T-helper 1 cell treated with Interleukin-12 subunit alpha and Interleukin-12 subunit beta and Interleukin-4 antibody, amounts not matched to agents 30 μg/mL and 1 μg/mL, for 36 hours (primary cell): ENCODE measurements around the gene BHMT2.

Experiments used
- H3K27ac Mint-ChIP-seq: one replicate; pipeline ENCODE4 v1.8.0; 2021; ENCODE audit warnings: mild to moderate bottlenecking, mixed read lengths
- H3K27me3 Mint-ChIP-seq: one replicate; pipeline ENCODE4 v1.8.0; 2021; ENCODE audit warnings: low read depth, mixed read lengths
- H3K36me3 Mint-ChIP-seq: one replicate; pipeline ENCODE4 v1.8.0; 2021; ENCODE audit warnings: low read depth, mixed read lengths
- H3K4me1 Mint-ChIP-seq: one replicate; pipeline ENCODE4 v1.8.0; 2021; ENCODE audit warnings: low read depth, mixed read lengths
- H3K4me3 Mint-ChIP-seq: one replicate; pipeline ENCODE4 v1.8.0; 2021; ENCODE audit warnings: mild to moderate bottlenecking, moderate library complexity, mixed read lengths
- H3K9me3 Mint-ChIP-seq: one replicate; pipeline ENCODE4 v1.8.0; 2021; ENCODE audit warnings: mixed read lengths

The BHMT2 gene

DNA sequence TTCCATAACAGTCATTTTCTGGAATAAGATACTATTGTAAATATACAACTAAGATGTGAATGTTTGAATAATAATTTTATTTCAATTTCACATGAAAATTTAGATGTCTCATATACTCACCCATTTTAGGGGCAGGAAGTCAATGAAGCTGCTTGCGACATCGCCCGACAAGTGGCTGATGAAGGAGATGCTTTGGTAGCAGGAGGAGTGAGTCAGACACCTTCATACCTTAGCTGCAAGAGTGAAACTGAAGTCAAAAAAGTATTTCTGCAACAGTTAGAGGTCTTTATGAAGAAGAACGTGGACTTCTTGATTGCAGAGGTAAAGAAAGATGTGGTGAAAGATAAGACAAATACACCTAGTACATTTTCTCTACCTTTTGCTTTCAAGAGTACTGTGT lies 50.7 kb downstream of the BHMT2 start:
- no peak overlapping the region for H3K4me3 Mint-ChIP-seq
- H3K36me3 Mint-ChIP-seq = no peaks in the 10 kb centered on the region
- no peaks in the 10 kb centered on the region for H3K9me3 Mint-ChIP-seq
- no peaks in the 10 kb centered on the region for H3K4me1 Mint-ChIP-seq
- peaks cover 8% of the 10 kb centered on the region for H3K27me3 Mint-ChIP-seq
- H3K27ac Mint-ChIP-seq = no peak overlapping the region

DNA sequence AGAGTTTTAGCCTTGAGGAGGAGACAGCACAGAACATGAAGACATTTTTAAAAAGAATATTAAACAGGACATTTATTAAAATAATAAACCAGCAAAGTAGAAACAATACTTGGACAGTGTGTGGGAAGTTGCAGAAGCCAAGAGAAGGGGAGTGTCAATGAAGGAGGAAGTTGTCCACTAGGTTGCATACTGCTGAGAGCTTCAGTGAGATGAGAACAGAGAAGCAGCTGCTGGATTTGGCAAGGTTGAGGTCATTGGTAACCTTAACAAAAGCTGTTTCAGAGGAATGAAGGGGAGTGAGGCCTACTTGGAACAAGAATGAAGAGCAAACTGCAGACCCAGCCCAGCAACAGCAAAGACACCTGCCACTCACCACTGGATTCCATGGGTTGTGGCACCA lies 53.4 kb downstream of the BHMT2 start:
- no peak overlapping the region for H3K4me3 Mint-ChIP-seq
- H3K27ac Mint-ChIP-seq = no peak overlapping the region
- H3K27me3 Mint-ChIP-seq = peaks cover 3% of the 10 kb centered on the region
- H3K9me3 Mint-ChIP-seq = no peaks in the 10 kb centered on the region
- H3K36me3 Mint-ChIP-seq = no peaks in the 10 kb centered on the region
- H3K4me1 Mint-ChIP-seq = no peaks in the 10 kb centered on the region

DNA sequence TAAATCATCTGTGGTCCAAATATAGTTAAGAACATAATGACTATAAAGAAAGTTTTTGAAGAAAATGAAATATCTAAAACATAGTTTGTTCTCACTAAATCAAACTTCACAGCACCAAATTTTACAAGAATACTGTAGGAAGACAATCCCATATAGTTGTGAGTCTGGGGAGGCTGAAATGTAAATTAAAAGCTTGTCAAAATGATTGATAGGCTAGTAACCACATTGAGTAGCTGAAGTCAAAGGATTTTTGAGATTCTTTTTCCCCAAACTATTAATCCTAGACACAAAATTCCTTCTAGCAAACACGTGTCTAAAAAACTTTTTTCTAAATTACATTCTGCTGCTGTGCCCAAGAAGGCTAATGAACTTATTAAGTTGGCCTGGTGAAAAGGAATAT lies 55.0 kb downstream of the BHMT2 start:
- no peaks in the 10 kb centered on the region for H3K4me1 Mint-ChIP-seq
- no peak overlapping the region for H3K27ac Mint-ChIP-seq
- H3K9me3 Mint-ChIP-seq = no peaks in the 10 kb centered on the region
- H3K36me3 Mint-ChIP-seq = no peaks in the 10 kb centered on the region
- no peak overlapping the region for H3K4me3 Mint-ChIP-seq
- no peaks in the 10 kb centered on the region for H3K27me3 Mint-ChIP-seq

DNA sequence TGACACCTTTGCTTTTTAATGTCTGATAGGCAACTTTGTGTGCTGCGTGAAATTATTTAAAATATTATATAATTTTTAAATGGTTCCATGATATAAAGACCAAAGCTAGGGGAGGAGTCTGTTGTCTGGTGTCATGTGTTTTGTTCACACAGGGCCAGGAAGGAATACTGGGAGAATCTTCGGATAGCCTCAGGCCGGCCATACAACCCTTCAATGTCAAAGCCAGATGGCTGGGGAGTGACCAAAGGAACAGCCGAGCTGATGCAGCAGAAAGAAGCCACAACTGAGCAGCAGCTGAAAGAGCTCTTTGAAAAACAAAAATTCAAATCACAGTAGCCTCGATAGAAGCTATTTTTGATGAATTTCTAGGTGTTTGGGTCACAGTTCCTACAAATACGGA lies 61.2 kb downstream of the BHMT2 start:
- Mint-ChIP-seq H3K9me3 (no peaks in the 10 kb centered on the region), H3K27me3 (peaks cover 4% of the 10 kb centered on the region), H3K36me3 (no peaks in the 10 kb centered on the region), H3K4me3 (no peak overlapping the region), H3K4me1 (peaks cover 8% of the 10 kb centered on the region), H3K27ac (no peak overlapping the region)

DNA sequence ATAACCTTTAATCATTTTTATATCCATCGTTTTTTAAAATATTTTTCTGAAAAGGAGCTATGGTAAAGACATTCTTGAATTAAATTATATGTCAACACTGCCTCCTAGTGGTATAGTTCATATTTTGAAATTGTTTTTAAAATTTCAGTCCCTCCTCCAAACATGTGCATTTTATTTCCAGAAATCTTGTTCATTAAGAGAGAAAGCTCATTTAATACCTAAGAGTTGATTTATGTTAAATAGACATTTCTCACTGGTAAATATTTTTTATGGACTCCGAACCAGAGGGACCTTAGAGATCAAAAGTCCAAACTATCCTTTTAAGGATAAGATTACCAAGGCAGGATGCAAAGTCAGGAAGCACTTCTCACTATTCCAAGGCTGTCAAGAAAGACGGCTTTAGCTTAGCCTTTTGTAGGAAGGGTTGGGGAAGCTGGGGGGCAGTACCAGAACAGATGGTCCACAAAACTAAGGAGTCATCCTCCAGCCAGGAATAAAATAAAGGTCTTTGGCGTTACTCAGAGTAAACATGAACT lies 63.6 kb downstream of the BHMT2 start:
- H3K4me3 Mint-ChIP-seq = peak overlapping the region; percentile 29
- H3K36me3 Mint-ChIP-seq = no peaks in the 10 kb centered on the region
- H3K9me3 Mint-ChIP-seq = no peaks in the 10 kb centered on the region
- no peak overlapping the region for H3K27ac Mint-ChIP-seq
- peaks cover 8% of the 10 kb centered on the region for H3K4me1 Mint-ChIP-seq
- peaks cover 4% of the 10 kb centered on the region for H3K27me3 Mint-ChIP-seq

DNA sequence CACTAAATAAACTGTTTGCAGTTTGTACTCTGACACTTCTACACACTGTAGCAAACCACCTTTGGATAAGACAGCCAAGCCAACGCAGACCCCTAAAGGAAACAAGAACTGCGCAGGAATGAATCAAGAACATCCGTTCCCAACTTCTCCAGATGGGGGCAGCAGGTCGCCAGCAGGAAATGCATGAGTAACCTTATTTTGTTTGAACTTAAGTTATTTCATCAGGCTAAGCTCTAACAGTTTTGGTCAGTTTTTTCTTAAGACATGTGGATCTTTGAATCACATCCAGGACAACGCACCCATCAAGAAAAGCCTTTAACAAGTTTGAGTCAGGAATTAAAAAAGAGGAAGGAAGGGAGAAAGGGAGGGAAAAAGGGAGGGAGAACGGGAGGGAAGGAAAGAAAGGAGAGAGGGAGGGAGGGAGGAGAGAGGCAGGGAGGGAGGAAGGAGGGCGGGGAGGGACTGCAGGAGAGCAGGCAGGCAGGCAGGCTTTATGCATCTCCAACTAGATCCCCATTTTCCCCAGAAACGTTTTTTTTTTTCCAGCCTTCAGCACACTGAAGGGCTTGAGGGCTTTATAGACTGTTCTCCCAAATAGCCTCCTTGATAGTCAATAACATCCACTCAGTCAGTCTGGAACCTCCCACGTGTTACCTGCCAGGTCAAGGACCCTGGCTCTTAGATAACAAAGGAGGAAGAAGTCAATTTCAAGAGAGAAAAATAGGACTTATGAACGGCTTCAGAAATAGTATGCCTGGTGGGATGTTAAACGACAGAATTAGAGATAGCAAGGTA lies 64.3 kb downstream of the BHMT2 start:
- peak overlapping the region; percentile 67 for H3K27ac Mint-ChIP-seq
- H3K36me3 Mint-ChIP-seq = no peaks in the 10 kb centered on the region
- peaks cover 8% of the 10 kb centered on the region for H3K4me1 Mint-ChIP-seq
- peaks cover 4% of the 10 kb centered on the region for H3K27me3 Mint-ChIP-seq
- no peaks in the 10 kb centered on the region for H3K9me3 Mint-ChIP-seq
- H3K4me3 Mint-ChIP-seq = peak overlapping the region; percentile 66

DNA sequence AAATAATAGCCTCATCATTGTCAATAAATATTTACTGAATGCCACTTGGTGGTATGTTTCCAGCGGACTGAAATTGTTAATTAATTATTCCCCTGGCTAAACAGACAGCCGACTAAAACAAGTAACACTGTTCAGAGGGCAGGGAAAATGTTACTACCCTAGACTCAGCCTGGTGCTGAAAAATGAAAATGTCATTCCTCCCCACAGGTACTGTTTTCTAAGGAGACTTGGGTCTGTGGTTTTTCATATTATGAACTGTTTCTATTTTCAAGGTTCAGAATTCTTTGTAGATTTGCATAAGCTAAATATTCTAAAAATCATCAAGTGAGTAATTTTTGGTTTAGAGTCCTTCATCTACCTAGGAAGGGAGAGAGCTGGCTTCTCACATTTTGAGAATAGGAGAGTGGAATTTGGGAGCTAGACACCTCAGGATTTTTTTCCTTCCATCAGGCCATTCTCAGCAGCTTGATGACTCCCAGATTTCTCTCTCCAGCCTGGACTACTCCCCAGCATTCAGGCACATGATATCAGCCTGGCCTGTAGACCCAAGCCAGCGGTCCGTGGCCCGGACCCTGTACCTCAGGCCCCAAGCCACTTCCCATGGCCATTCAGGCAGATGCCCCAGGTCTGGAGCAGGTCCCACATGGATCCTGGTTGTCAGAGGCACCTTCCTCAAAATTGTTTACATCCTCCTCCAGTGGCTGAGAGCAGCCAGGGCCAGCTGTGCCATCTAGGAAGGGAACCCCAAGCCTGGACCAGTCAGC lies 66.4 kb downstream of the BHMT2 start:
- H3K4me3 Mint-ChIP-seq = no peak overlapping the region
- H3K27me3 Mint-ChIP-seq = peaks cover 4% of the 10 kb centered on the region
- H3K4me1 Mint-ChIP-seq = peaks cover 8% of the 10 kb centered on the region
- H3K36me3 Mint-ChIP-seq = no peaks in the 10 kb centered on the region
- no peaks in the 10 kb centered on the region for H3K9me3 Mint-ChIP-seq
- no peak overlapping the region for H3K27ac Mint-ChIP-seq

DNA sequence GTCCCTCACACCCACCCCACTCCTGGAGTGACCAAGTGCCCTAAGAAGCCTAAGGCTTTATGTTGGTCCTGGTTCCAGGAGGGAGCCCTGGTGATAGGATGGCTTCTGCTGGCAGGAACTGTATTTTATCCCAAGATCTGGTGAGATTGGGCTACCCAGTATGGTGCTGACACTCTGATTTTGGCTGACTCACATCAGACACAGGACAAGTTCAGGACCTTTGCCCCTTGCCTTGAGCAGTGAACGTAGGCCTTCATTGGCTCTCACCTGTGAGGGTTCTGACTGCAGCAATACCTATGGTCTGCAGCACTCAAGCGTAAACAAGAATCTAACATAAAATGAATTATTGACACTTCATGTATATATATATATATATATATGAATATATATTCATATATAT lies 67.1 kb downstream of the BHMT2 start:
- H3K9me3 Mint-ChIP-seq = no peaks in the 10 kb centered on the region
- H3K27ac Mint-ChIP-seq = no peak overlapping the region
- no peak overlapping the region for H3K4me3 Mint-ChIP-seq
- no peaks in the 10 kb centered on the region for H3K36me3 Mint-ChIP-seq
- H3K27me3 Mint-ChIP-seq = peaks cover 4% of the 10 kb centered on the region
- peaks cover 8% of the 10 kb centered on the region for H3K4me1 Mint-ChIP-seq
